Pancreas (tissue), 10 donors: ENCODE measurements around the gene ACTG2. TPM values are rescaled to one million over a fixed set of nuclear protein-coding genes. Genes with fewer than 3 reads are reported as not detected.

Experiments used
- ATAC-seq, 4 donors: fragments of 200-7000 bp; cut with Tn5 transposase; one replicate each; pipeline versions ENCODE4 v1.8.0 to v1.9.1; 2020; ENCODE audit warnings: mild to moderate bottlenecking in 4 of 4, moderate library complexity in 4 of 4
- DNase-seq, 6 donors: peaks; one replicate each; pipeline ENCODE4 v3.0.0-alpha.2; 2020
- FAIRE-seq: peaks from 2 replicates; lab custom pipeline; 2012; peaks lifted over from hg19 to GRCh38; lab: Jason Lieb, UNC
- H3K27ac ChIP-seq, 4 donors: fragments of 200-600 bp; sonication (generic); 1 replicate in 3 of 4; 2 replicates in 1 of 4; pipeline versions ENCODE4 v1.5.0 to v1.8.0; 2020
- H3K27me3 ChIP-seq, 4 donors: fragments of 200-600 bp; one replicate each; pipeline ENCODE4 v1.8.0; 2021
- H3K36me3 ChIP-seq, 3 donors: fragments of 200-600 bp; sonication (generic) in 1 of 3; one replicate each; pipeline versions ENCODE4 v1.5.0 to v1.8.0; 2020 to 2021
- H3K4me1 ChIP-seq, 3 donors: fragments of 200-600 bp; one replicate each; pipeline ENCODE4 v1.8.0; 2021
- H3K4me3 ChIP-seq, 4 donors: fragments of 200-600 bp; sonication (generic) in 2 of 4; one replicate each; pipeline versions ENCODE4 v1.5.0 to v1.8.0; 2020 to 2021
- H3K9me3 ChIP-seq, 4 donors: fragments of 200-600 bp; one replicate each; pipeline ENCODE4 v1.8.0; 2021
- CTCF ChIP-seq, 4 donors: fragments of 200-600 bp; sonication (generic) in 3 of 4; IDR thresholded peaks; one replicate each; pipeline versions ENCODE4 v1.5.0 to v1.8.0; 2021; ENCODE audit warnings: antibody characterized with exemption in 4 of 4
- WGBS, 2 donors: extraction: QIAGEN DNeasy Blood & Tissue Kit; methylation state at CpG; one replicate each; pipeline ENCODE4 v1.1.7; 2013; 5-methylcytosine and 5-hydroxymethylcytosine counted together
- intact Hi-C, 3 donors: fragments of 100-400 bp; cut with DNase I; formaldehyde crosslinking; loops; one replicate each; pipeline versions ENCODE4 v1.11.1 to v1.14.2; 2022
- polyA plus RNA-seq, 2 donors: library from polyadenylated mRNA; stranded (reverse); fragments of 200-250 nt; gene quantifications; one replicate each; pipeline ENCODE4 v1.2.3, GENCODE V29; 2013
- total RNA-seq, 6 donors: library from RNA; stranded (reverse); fragmentation: NEBNext Ultra II Directional in 4 of 6; extraction: Animal tissue kit (Norgen Biotek cat#: 25700) in 4 of 6; gene quantifications; one replicate each; pipeline versions ENCODE4 v1.2.1 to v1.2.4, GENCODE V29; 2021 to 2023
- donor health status: healthy with polysubstance abuse.
- donor health status: DM: no; HTN: no; CAD: no; lungs with moderate emphysema.
- donor health status: DM: no; HTN: no; CAD: no.
- donor health status: control.
- donor health status: control.
- donor health status: Bipolar disorder and iron deficiency.
- donor health status: DM: yes; HTN: yes; CAD: no.
- donor health status: DM: no; HTN: no; CAD: no.
- donor health status: DM: no; HTN: no; CAD: no.
- donor health status: DM: yes; HTN: yes; CAD: no.

ACTG2 gene
- total and polyA plus RNA-seq, 8 donors = 0.28 to 76.3 (median 1.7) TPM

DNA sequence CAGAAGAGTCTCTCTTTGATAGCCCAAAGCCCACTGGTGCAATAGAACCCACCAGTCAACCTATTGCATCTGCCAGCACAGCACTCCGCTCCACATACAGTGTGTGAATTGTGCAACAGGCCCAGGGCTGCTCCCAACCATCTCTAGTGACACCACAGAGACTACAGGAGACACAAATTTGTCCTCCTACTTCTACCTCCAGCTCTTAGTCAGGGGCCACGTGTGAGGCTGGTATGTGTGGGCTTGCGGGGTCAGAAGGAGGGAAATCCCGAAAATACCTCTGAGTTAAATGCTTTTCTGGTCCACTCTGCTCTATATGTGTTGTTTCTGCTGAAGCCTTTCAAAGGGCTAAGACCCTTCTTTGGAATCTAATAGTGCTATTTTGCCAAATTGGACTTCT lies 51.9 kb downstream of the ACTG2 start:
- no peaks in the 10 kb centered on the region for H3K9me3 ChIP-seq
- H3K4me3 ChIP-seq = no peak overlapping the region
- ATAC-seq (no peak), FAIRE-seq (no peak), DNase-seq (no peak)
- no peak for TF ChIP-seq CTCF (IDR thresholded peaks at IDR 0.05)
- no peaks in the 10 kb centered on the region for H3K27me3 ChIP-seq
- H3K4me1 ChIP-seq = no peaks in the 10 kb centered on the region
- H3K27ac ChIP-seq = no peak overlapping the region
- peaks cover 0 to 10% (median 6%) of the 10 kb centered on the region in 3 donors for H3K36me3 ChIP-seq
- 96 to 97% methylated on average over 4 of the region's 4 CpGs for WGBS, 2 donors
- intact Hi-C loops = no loop called here

DNA sequence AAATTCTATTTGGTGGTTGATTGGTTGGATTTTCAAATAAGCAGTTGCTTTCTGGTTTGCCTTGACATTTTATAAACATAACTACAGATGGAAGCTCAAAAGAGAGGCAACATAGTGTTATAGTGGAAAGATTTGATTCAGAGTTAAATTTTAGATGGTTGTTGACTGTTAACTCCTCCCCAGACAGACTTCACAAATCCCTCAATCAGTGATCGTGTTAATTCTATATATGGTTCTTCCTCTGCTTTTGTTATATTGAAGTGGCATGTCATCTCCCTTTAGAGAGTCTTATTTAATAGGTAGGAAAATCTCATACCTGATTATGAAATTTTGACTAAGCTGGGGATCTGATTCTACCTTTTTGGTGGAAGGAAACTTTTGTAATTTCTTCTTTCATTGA lies 53.4 kb downstream of the ACTG2 start:
- Histone ChIP-seq H3K9me3 (no peaks in the 10 kb centered on the region), H3K4me1 (no peaks in the 10 kb centered on the region), H3K27me3 (no peaks in the 10 kb centered on the region), H3K4me3 (no peak overlapping the region), H3K36me3 (peaks cover 0 to 18% (median 6%) of the 10 kb centered on the region in 3 donors), H3K27ac (no peak overlapping the region)
- TF ChIP-seq CTCF (IDR thresholded peaks at IDR 0.05) = no peak
- no peak for ATAC-seq
- no peak for FAIRE-seq
- intact Hi-C loops = no loop called here
- no peak for DNase-seq
- 85 to 92% methylated on average over 1 of the region's 1 CpG for WGBS, 2 donors

- intact Hi-C loops = no loop called here
- no peak for ATAC-seq
- FAIRE-seq = no peak
- H3K36me3 ChIP-seq = peaks cover 0 to 22% (median 6%) of the 10 kb centered on the region in 3 donors
- H3K9me3 ChIP-seq = no peaks in the 10 kb centered on the region
- DNase-seq = no peak
- no peak for TF ChIP-seq CTCF (IDR thresholded peaks at IDR 0.05)
- no peak overlapping the region for H3K27ac ChIP-seq
- WGBS, 2 donors = 82 to 89% methylated on average over 3 of the region's 3 CpGs
- no peaks in the 10 kb centered on the region for H3K27me3 ChIP-seq
- no peak overlapping the region for H3K4me3 ChIP-seq
- no peaks in the 10 kb centered on the region for H3K4me1 ChIP-seq
Observed at GRCh38 chr2:73946666-73947065, 53.9 kb downstream of the ACTG2 start.

GRCh38 chr2:73947412-73948018 lies 54.7 kb downstream of the ACTG2 start:
- Histone ChIP-seq H3K36me3 (peaks cover 0 to 30% (median 6%) of the 10 kb centered on the region in 3 donors), H3K9me3 (no peaks in the 10 kb centered on the region), H3K27ac (no peak overlapping the region), H3K4me3 (no peak overlapping the region), H3K4me1 (no peaks in the 10 kb centered on the region), H3K27me3 (no peaks in the 10 kb centered on the region)
- no peak for FAIRE-seq
- no peak for TF ChIP-seq CTCF (IDR thresholded peaks at IDR 0.05)
- no peak for ATAC-seq
- no peak for DNase-seq
- 82 to 88% methylated on average over 5 of the region's 5 CpGs for WGBS, 2 donors
- intact Hi-C loops = no loop called here

DNA sequence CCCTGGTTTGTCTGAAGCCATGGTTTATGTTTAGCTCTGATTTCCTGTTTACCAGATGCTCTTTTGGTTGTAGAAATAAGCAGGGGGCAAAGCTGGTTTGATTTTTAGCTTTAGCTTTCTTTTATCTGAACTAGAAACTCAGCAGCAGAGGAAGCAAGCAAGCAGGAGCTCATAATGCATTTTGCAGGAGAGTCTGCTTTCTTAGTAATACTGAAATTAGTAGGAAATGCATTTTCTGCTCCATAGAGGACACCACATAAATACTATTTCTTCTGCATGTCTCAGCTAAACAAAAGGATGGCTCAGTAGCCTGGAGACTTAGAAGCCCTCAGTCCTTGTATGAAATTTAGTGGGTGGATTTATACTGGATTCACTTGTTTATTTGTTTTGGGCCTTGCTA lies 57.0 kb downstream of the ACTG2 start:
- H3K9me3 ChIP-seq = no peaks in the 10 kb centered on the region
- no peak overlapping the region for H3K27ac ChIP-seq
- intact Hi-C loops = no loop called here
- peaks cover 0 to 33% (median 6%) of the 10 kb centered on the region in 3 donors for H3K36me3 ChIP-seq
- DNase-seq = no peak
- no peaks in the 10 kb centered on the region for H3K4me1 ChIP-seq
- no peak for TF ChIP-seq CTCF (IDR thresholded peaks at IDR 0.05)
- no peak overlapping the region for H3K4me3 ChIP-seq
- no peak for FAIRE-seq
- H3K27me3 ChIP-seq = no peaks in the 10 kb centered on the region
- ATAC-seq = no peak
